ENCODE data around the gene NLE1. TPM values are rescaled to one million over a fixed set of nuclear protein-coding genes. Genes with fewer than 3 reads are reported as not detected.

NLE1 gene
- total RNA-seq, 1 donor from 2014 or later = 4.2 TPM

DNA sequence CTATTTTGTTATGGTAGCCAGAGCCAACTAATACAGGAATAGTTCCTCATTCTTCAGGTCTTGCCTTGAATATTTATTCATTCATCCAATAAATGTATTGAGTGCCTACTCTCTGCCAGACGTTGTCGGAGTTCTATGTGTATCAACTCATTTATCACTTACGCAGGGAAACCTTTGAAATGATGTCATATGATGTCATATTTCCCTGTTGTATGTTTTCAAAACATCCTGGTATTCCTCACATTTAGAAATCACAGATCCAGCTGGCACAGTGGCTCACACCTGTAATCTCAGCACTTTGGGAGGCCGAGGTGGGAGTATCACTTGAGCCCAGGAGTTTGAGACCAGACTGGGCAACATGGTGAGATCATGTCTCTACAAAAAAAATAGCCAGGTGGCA lies 2.7 kb upstream of the NLE1 start:
- intact Hi-C loops (cut with micrococcal nuclease) = no loop called here
- DNase-seq = no peak
- no peaks in the 10 kb centered on the region for H3K27me3 ChIP-seq (ENCODE audit: low read depth)
- H3K9me3 ChIP-seq (replicated peaks) = no peaks in the 10 kb centered on the region
- TF ChIP-seq, protein P1, sequence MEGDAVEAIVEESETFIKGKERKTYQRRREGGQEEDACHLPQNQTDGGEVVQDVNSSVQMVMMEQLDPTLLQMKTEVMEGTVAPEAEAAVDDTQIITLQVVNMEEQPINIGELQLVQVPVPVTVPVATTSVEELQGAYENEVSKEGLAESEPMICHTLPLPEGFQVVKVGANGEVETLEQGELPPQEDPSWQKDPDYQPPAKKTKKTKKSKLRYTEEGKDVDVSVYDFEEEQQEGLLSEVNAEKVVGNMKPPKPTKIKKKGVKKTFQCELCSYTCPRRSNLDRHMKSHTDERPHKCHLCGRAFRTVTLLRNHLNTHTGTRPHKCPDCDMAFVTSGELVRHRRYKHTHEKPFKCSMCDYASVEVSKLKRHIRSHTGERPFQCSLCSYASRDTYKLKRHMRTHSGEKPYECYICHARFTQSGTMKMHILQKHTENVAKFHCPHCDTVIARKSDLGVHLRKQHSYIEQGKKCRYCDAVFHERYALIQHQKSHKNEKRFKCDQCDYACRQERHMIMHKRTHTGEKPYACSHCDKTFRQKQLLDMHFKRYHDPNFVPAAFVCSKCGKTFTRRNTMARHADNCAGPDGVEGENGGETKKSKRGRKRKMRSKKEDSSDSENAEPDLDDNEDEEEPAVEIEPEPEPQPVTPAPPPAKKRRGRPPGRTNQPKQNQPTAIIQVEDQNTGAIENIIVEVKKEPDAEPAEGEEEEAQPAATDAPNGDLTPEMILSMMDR (IDR thresholded peaks at IDR 0.05; ENCODE audit: borderline replicate concordance) = no peak
- peaks cover 50% of the 10 kb centered on the region for H3K4me1 ChIP-seq
- no peak overlapping the region for H3K4me3 ChIP-seq
- no peak overlapping the region for H3K27ac ChIP-seq (replicated peaks)
- no peaks in the 10 kb centered on the region for H3K36me3 ChIP-seq

DNA sequence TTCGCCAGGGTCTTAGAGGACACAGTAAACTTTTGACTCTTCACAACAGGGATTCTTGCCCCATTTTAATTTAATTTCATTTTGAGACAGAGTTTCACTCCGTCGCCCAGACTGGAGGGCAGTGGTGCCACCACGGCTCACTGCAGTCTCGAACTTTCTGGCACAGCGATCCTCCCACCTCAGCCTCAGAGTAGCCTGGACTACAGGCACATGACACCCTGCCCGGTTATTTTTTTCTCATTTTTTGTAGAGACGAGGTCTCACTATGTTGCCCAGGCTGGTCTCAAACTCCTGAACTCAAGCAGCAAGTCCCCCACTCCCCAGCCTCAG lies 329 bp upstream of the NLE1 start:
- TF ChIP-seq, protein P1 (IDR thresholded peaks at IDR 0.05; ENCODE audit: borderline replicate concordance) = no peak
- H3K36me3 ChIP-seq = peaks cover 20% of the 10 kb centered on the region
- H3K9me3 ChIP-seq (replicated peaks) = no peaks in the 10 kb centered on the region
- intact Hi-C loops (cut with micrococcal nuclease) = no loop called here
- H3K4me1 ChIP-seq = peaks cover 31% of the 10 kb centered on the region
- DNase-seq = no peak
- H3K27me3 ChIP-seq (ENCODE audit: low read depth) = no peaks in the 10 kb centered on the region
- no peak overlapping the region for H3K27ac ChIP-seq (replicated peaks)
- H3K4me3 ChIP-seq = peak overlapping the region; percentile 84

DNA sequence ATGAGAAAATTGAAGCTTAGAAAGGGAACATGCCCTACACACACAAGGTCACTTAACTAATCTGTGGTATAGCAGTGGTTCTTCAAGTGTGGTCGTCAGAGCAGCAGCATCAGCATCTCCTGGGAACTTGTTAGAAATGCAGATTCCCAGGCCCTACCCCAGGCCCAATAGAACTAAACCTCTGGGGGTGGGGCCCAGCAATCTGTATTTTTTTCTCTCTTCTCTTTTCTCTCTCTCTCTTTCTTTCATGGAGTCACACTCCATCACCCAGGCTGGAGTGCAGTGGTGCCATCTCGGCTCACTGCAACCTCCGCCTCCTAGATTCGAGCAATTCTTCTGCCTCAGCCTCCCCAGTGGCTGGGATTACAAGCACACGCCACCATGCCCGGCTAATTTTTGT lies 3.9 kb downstream of the NLE1 start:
- Histone ChIP-seq H3K4me3 (no peak overlapping the region), H3K9me3 (replicated peaks) (no peaks in the 10 kb centered on the region), H3K36me3 (peaks cover 60% of the 10 kb centered on the region), H3K27me3 (ENCODE audit: low read depth) (no peaks in the 10 kb centered on the region), H3K27ac (replicated peaks) (no peak overlapping the region), H3K4me1 (peaks cover 18% of the 10 kb centered on the region)
- TF ChIP-seq, protein P1 (IDR thresholded peaks at IDR 0.05; ENCODE audit: borderline replicate concordance) = no peak
- no peak for DNase-seq
- intact Hi-C loops (cut with micrococcal nuclease) = no loop called here

DNA sequence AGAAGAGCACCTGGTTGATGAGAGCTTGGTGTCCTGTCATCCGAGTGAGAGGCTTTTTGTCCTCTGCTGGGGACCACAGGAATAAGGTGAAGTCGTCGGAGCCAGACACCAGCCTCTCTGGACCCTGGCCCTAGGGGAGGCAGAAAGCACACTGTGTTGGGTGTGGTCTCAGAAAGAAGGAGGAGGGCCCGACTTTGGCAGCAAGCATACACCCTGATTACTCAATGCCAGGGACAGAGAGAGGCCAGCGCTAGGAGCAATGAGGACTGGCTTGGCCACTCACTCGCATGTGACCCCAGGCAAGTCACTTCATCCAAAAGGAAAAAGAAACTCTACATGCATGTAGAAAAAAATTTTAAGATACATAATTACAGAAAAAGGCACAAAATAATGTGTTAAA lies 6.8 kb downstream of the NLE1 start:
- no peak for DNase-seq
- Histone ChIP-seq H3K4me1 (no peaks in the 10 kb centered on the region), H3K27me3 (ENCODE audit: low read depth) (no peaks in the 10 kb centered on the region), H3K27ac (replicated peaks) (no peak overlapping the region), H3K9me3 (replicated peaks) (no peaks in the 10 kb centered on the region), H3K36me3 (peaks cover 81% of the 10 kb centered on the region), H3K4me3 (no peak overlapping the region)
- intact Hi-C loops (cut with micrococcal nuclease) = no loop called here
- TF ChIP-seq, protein P1 (IDR thresholded peaks at IDR 0.05; ENCODE audit: borderline replicate concordance) = no peak

DNA sequence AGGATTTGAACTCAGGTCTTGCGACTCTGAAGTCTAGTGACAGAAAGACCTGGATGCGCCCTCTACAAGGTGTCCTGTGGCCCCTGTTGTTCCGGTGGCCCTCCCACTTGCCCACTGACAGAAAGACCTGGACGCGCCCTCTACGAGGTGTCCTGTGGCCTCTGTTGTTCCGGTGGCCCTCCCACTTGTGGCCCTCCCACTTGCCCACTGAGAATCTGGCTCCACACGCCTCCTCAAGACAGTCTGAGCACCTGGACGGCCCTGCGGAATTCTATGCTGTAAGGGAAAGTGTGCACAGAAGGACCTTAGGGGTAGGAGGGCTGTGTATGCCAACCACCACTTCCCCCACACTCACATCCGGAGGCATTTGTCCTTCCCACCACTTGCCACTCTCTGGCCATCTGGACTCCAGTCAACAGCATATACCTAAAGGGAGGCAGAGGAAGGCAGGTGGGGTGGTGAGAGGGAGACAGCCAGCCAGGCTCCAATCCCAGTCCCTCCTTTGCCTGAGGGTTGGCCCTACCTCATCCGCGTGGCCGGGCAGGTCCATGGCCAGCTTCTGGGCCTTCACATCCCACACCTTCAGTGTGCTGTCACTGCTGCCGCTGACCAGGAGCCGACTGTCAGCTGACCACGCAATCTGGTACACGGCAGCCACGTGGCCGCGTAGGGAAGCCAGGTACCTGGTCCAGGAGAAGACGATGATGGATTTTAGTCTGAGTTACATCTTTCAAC lies 9.1 kb downstream of the NLE1 start:
- TF ChIP-seq, protein P1 (IDR thresholded peaks at IDR 0.05; ENCODE audit: borderline replicate concordance) = no peak
- Histone ChIP-seq H3K9me3 (replicated peaks) (no peaks in the 10 kb centered on the region), H3K27ac (replicated peaks) (no peak overlapping the region), H3K4me1 (peaks cover 12% of the 10 kb centered on the region), H3K4me3 (no peak overlapping the region), H3K27me3 (ENCODE audit: low read depth) (no peaks in the 10 kb centered on the region), H3K36me3 (peaks cover 67% of the 10 kb centered on the region)
- DNase-seq = no peak
- intact Hi-C loops (cut with micrococcal nuclease) = no loop called here
